H1 (cell line): ENCODE results near the gene PTPRG. TPM values are rescaled to one million over a fixed set of nuclear protein-coding genes. Genes with fewer than 3 reads are reported as not detected.

Experiments used
- CTCF ChIA-PET: fragments of 300-600 bp; sonication (Branson Sonifier 250); formaldehyde crosslinking; loops from one replicate; lab custom pipeline; 2021; ENCODE audit not compliant: partially characterized antibody; lab: Charles Lee
- POLR2A ChIA-PET: fragments of 300-600 bp; sonication (Branson Sonifier 250); formaldehyde crosslinking; loops from one replicate; lab custom pipeline; 2021; ENCODE audit warnings: inconsistent platforms; ENCODE audit not compliant: partially characterized antibody; lab: Charles Lee
- DNase-seq, 2 experiments: peaks; one replicate each; pipeline versions ENCODE4 v3.0.0 to v3.0.0-alpha.2; 2010 to 2022; ENCODE audit warnings: low spot score in 2 of 2, low read depth in 1 of 2, mixed read lengths in 1 of 2
- FAIRE-seq: peaks from 2 replicates; lab custom pipeline; 2011; peaks lifted over from hg19 to GRCh38; lab: Jason Lieb, UNC
- H2AFZ ChIP-seq: 2 replicates; pipeline ENCODE4 v1.8.1; 2012; ENCODE audit warnings: low read length, inconsistent platforms
- H2AK5ac ChIP-seq: 2 replicates; pipeline ENCODE4 v1.6.1; 2013; ENCODE audit warnings: low read depth, low read length
- H2BK120ac ChIP-seq: replicated peaks from 2 replicates; pipeline ENCODE3; 2013; ENCODE audit warnings: low read depth, low read length, inconsistent platforms
- H2BK12ac ChIP-seq: 2 replicates; pipeline ENCODE4 v1.6.1; 2013; ENCODE audit warnings: low read depth, low read length
- H2BK15ac ChIP-seq: 2 replicates; pipeline ENCODE4 v1.6.1; 2013; ENCODE audit warnings: low read length
- H2BK20ac ChIP-seq: 2 replicates; pipeline ENCODE4 v1.6.1; 2013; ENCODE audit warnings: low read length
- H2BK5ac ChIP-seq: 2 replicates; pipeline ENCODE4 v1.6.1; 2013; ENCODE audit warnings: low read depth, low read length
- H3K14ac ChIP-seq: 2 replicates; pipeline ENCODE4 v1.6.1; 2013; ENCODE audit warnings: inconsistent platforms; ENCODE audit not compliant: insufficient read length
- H3K18ac ChIP-seq: 2 replicates; pipeline ENCODE4 v1.6.1; 2013; ENCODE audit warnings: low read length; ENCODE audit errors: extremely low read depth
- H3K23ac ChIP-seq: 2 replicates; pipeline ENCODE4 v1.6.1; 2013; ENCODE audit warnings: inconsistent platforms; ENCODE audit not compliant: insufficient read length
- H3K23me2 ChIP-seq: 2 replicates; pipeline ENCODE4 v1.6.1; 2013; ENCODE audit warnings: low read depth, low read length
- H3K27ac ChIP-seq: 2 replicates; pipeline ENCODE4 v1.6.1; 2011; ENCODE audit warnings: low read depth, low read length, inconsistent platforms
- H3K27me3 ChIP-seq, 4 experiments: replicated peaks in 1 of 4; 1 replicate in 1 of 4; 2 replicates in 3 of 4; pipeline versions ENCODE4 v1.6.1 to v1.8.1; 2011 to 2013; ENCODE audit warnings: low read length in 3 of 4, mild to moderate bottlenecking in 3 of 4, inconsistent platforms in 2 of 4, mixed read lengths in 2 of 4, moderate library complexity in 1 of 4; ENCODE audit not compliant: control insufficient read depth in 3 of 4, insufficient read depth in 3 of 4; ENCODE audit errors: extremely low read depth in 1 of 4
- H3K36me3 ChIP-seq, 4 experiments: 2 replicates each; pipeline versions ENCODE4 v1.6.1 to v1.8.1; 2011 to 2013; ENCODE audit warnings: mild to moderate bottlenecking in 4 of 4, low read length in 3 of 4, moderate library complexity in 2 of 4, control low read depth in 1 of 4, inconsistent platforms in 1 of 4; ENCODE audit not compliant: insufficient read depth in 4 of 4, control insufficient read depth in 2 of 4
- H3K4ac ChIP-seq: replicated peaks from 2 replicates; pipeline ENCODE3; 2013; ENCODE audit warnings: low read length, low read depth, mixed read lengths, inconsistent platforms; ENCODE audit not compliant: insufficient read length
- H3K4me1 ChIP-seq, 4 experiments: replicated peaks in 1 of 4; 1 replicate in 1 of 4; 2 replicates in 3 of 4; pipeline versions ENCODE4 v1.6.1 to v1.8.1; 2011 to 2013; ENCODE audit warnings: low read length in 3 of 4, inconsistent platforms in 2 of 4, mixed read lengths in 1 of 4; ENCODE audit not compliant: insufficient read depth in 4 of 4, control insufficient read depth in 3 of 4
- H3K4me2 ChIP-seq, 2 experiments: 2 replicates each; pipeline versions ENCODE4 v1.6.1 to v1.8.1; 2011 to 2013; ENCODE audit warnings: low read depth in 2 of 2, low read length in 2 of 2, control low read depth in 1 of 2, inconsistent platforms in 1 of 2, mild to moderate bottlenecking in 1 of 2; ENCODE audit not compliant: insufficient read depth in 1 of 2
- H3K4me3 ChIP-seq, 4 experiments: fragments of 200-600, 300-600 bp in 1 of 4; sonication (generic), shearing (Covaris generic), sonication (Bioruptor Twin) in 1 of 4; 2 replicates each; pipeline versions ENCODE4 v1.5.1 to v1.8.1; 2011 to 2016; ENCODE audit warnings: low read length in 4 of 4, low read depth in 3 of 4, control low read depth in 2 of 4, inconsistent platforms in 2 of 4, mild to moderate bottlenecking in 2 of 4, mixed read lengths in 1 of 4, moderate library complexity in 1 of 4; ENCODE audit not compliant: insufficient read depth in 2 of 4; ENCODE audit errors: extremely low read depth in 1 of 4
- H3K56ac ChIP-seq: replicated peaks from 2 replicates; pipeline ENCODE3; 2013; ENCODE audit warnings: low read depth, mild to moderate bottlenecking, mixed read lengths, low read length, inconsistent platforms; ENCODE audit not compliant: insufficient read length
- H3K79me1 ChIP-seq: 2 replicates; pipeline ENCODE4 v1.6.1; 2013; ENCODE audit warnings: low read depth, low read length, control low read depth
- H3K79me2 ChIP-seq, 2 experiments: 2 replicates each; pipeline versions ENCODE4 v1.6.1 to v1.8.1; 2012 to 2013; ENCODE audit warnings: low read length in 2 of 2, mild to moderate bottlenecking in 2 of 2, inconsistent platforms in 1 of 2; ENCODE audit not compliant: insufficient read depth in 2 of 2, control insufficient read depth in 1 of 2
- H3K9ac ChIP-seq, 4 experiments: replicated peaks in 1 of 4; 1 replicate in 1 of 4; 2 replicates in 3 of 4; pipeline versions ENCODE4 v1.6.1 to v1.8.1; 2011 to 2013; ENCODE audit warnings: low read depth in 3 of 4, low read length in 3 of 4, control low read depth in 2 of 4, mild to moderate bottlenecking in 2 of 4, moderate library complexity in 2 of 4, inconsistent platforms in 1 of 4; ENCODE audit errors: extremely low read depth in 1 of 4
- H3K9me3 ChIP-seq, 2 experiments: 2 replicates each; pipeline versions ENCODE4 v1.6.1 to v1.8.1; 2012 to 2013; ENCODE audit warnings: mild to moderate bottlenecking in 2 of 2, moderate library complexity in 2 of 2, control low read depth in 1 of 2, inconsistent platforms in 1 of 2, low read depth in 1 of 2, low read length in 1 of 2, mixed read lengths in 1 of 2; ENCODE audit not compliant: insufficient read depth in 2 of 2
- H4K20me1 ChIP-seq, 2 experiments: replicated peaks in 1 of 2; 2 replicates each; pipeline versions ENCODE3 to v1.8.1; 2011 to 2013; ENCODE audit warnings: inconsistent platforms in 2 of 2, low read length in 2 of 2, mild to moderate bottlenecking in 1 of 2; ENCODE audit not compliant: insufficient read depth in 2 of 2, control insufficient read depth in 1 of 2
- H4K5ac ChIP-seq: 2 replicates; pipeline ENCODE4 v1.6.1; 2013; ENCODE audit warnings: low read length, low read depth, mixed read lengths, inconsistent platforms; ENCODE audit not compliant: insufficient read length
- H4K8ac ChIP-seq: 2 replicates; pipeline ENCODE4 v1.8.0; 2013; ENCODE audit warnings: mild to moderate bottlenecking, moderate library complexity, low read length, inconsistent platforms; ENCODE audit not compliant: insufficient read depth; ENCODE audit errors: extremely low read depth
- H4K91ac ChIP-seq: replicated peaks from 2 replicates; pipeline ENCODE3; 2013; ENCODE audit warnings: low read length, mixed read lengths, inconsistent platforms; ENCODE audit not compliant: insufficient read length
- CEBPB ChIP-seq: IDR thresholded peaks from 2 replicates; pipeline ENCODE4 v1.6.1; 2012; ENCODE audit warnings: low read depth, low read length
- POLR2AphosphoS5 ChIP-seq: IDR thresholded peaks from 2 replicates; pipeline ENCODE4 v1.6.1; 2011; ENCODE audit warnings: low read depth, low read length
- RFX5 ChIP-seq: IDR thresholded peaks from 2 replicates; pipeline ENCODE4 v1.6.1; 2011; ENCODE audit warnings: low read depth, low read length, improper control_type of control experiment, borderline replicate concordance
- RNF2 ChIP-seq: fragments of 200-900, 300-1000 bp; sonication (generic); IDR thresholded peaks from 2 replicates; pipeline ENCODE4 v1.7.1; 2016; ENCODE audit warnings: borderline replicate concordance, low read depth, mild to moderate bottlenecking, antibody characterized with exemption, low read length; ENCODE audit not compliant: poor library complexity, severe bottlenecking; ENCODE audit errors: missing control alignments
- SIRT6 ChIP-seq: IDR thresholded peaks from one replicate; pipeline ENCODE4 v1.7.1; 2012; ENCODE audit warnings: low read length, inconsistent platforms
- TEAD4 ChIP-seq: IDR thresholded peaks from 2 replicates; pipeline ENCODE4 v1.6.1; 2012; ENCODE audit warnings: low read depth, low read length, inconsistent platforms, mixed read lengths
- WGBS, 2 experiments: shearing (Covaris generic) in 1 of 2; methylation state at CpG; one replicate each; pipeline versions ENCODE4 v1.1.6 to v1.1.7; 2013 to 2015; ENCODE audit warnings: low lambda C conversion rate in 2 of 2, mixed read lengths in 2 of 2, inconsistent platforms in 1 of 2, low coverage in 1 of 2, missing lambda C conversion rate in 1 of 2; ENCODE audit not compliant: insufficient replicate concordance in 2 of 2, insufficient coverage in 1 of 2, insufficient read length in 1 of 2; ENCODE audit errors: extremely low coverage in 1 of 2, missing lambda C conversion rate in 1 of 2; 5-methylcytosine and 5-hydroxymethylcytosine counted together
- polyA plus RNA-seq, 7 experiments: library from polyadenylated mRNA; depleted of rRNA in 3 of 7; stranded (reverse) in 5 of 7; unstranded in 2 of 7; fragments of >200 nt in 5 of 7; fragments of 200-250 nt in 2 of 7; gene quantifications; 1 replicate in 5 of 7; 2 replicates in 1 of 7; 4 replicates in 1 of 7; pipeline versions ENCODE4 v1.2.1 to v1.2.3, GENCODE V29; 2011 to 2013; ENCODE audit warnings: missing spikeins in 2 of 7, mixed read lengths in 2 of 7
- total RNA-seq: library from RNA; stranded (reverse); fragmentation: NEBNext Ultra II Directional; extraction: Animal tissue kit (Norgen Biotek cat#: 25700); gene quantifications from 2 replicates; pipeline ENCODE4 v1.2.1, GENCODE V29; 2021

Gene PTPRG
- total and polyA plus RNA-seq, 2 of the 8 experiments (the other 6 are each of a cell fraction or from before 2014, with no cell fraction given) = 23.3 to 96.2 TPM

DNA sequence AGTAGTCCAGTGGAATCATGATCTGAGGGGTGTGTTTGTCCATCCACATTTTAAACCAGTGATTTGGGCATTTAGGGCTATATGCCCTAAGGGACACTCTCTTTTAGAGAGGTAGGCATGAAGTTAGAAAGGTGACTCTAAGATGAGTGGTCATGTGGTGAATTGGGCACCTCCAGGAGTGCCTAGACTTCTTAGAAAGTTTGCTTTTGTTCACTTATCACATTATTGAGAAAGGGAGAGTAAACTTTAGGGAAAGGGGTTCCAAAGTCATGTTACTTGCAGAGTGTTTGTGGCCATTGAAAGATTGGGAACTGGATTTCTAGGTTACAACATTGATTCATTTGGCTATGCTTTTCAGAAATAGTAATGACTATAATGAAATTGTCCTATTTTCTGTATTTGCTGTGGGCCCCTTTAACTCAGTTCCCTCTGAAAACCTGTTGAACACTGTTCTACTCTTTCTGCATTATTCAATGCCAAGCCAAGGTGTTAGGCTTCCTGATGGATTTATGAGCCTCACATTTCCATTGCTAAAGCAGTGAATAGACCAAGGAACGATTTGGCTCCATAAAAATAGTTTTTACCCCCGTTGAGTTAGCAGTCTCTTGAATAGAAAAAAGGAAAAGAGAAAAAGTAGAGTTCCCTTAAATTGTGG lies 169.3 kb downstream of the PTPRG start:
- H3K23me2 ChIP-seq = no peaks in the 10 kb centered on the region
- H3K79me2 ChIP-seq = peaks cover 0 to 94% of the 10 kb centered on the region in 2 experiments; a peak in 2 of 4 replicates
- no peak overlapping the region; a peak in 1 of 7 replicates for H3K9ac ChIP-seq
- peaks cover 2 to 4% of the 10 kb centered on the region in 2 experiments for H4K20me1 ChIP-seq
- H4K8ac ChIP-seq = no peak overlapping the region
- no peak for TF ChIP-seq SIRT6
- no peak for TF ChIP-seq RFX5
- TF ChIP-seq TEAD4 = no peak
- TF ChIP-seq RNF2 = no peak
- no peak for TF ChIP-seq POLR2AphosphoS5
- no peak for TF ChIP-seq CEBPB
- H3K14ac ChIP-seq = no peak overlapping the region
- H2BK12ac ChIP-seq = no peak overlapping the region
- H2BK20ac ChIP-seq = no peak overlapping the region
- H3K56ac ChIP-seq = no peak overlapping the region
- no peak overlapping the region for H4K5ac ChIP-seq
- H3K4ac ChIP-seq = no peak overlapping the region
- DNase-seq (no peak), FAIRE-seq (no peak)
- H3K27me3 ChIP-seq = no peaks in the 10 kb centered on the region
- H3K36me3 ChIP-seq = no peaks in the 10 kb centered on the region
- H2BK15ac ChIP-seq = no peak overlapping the region
- H4K91ac ChIP-seq = no peak overlapping the region
- H2BK120ac ChIP-seq = no peak overlapping the region
- H3K27ac ChIP-seq = no peak overlapping the region
- H3K18ac ChIP-seq = no peak overlapping the region
- no peak overlapping the region for H3K4me3 ChIP-seq
- no peak overlapping the region for H3K4me2 ChIP-seq
- POLR2A ChIA-PET = interaction anchor here (1.8 kb wide), 1 partner anchor 10 kb away, joined by 3 read pairs; no protein-coding TSS in a partner anchor
- no peaks in the 10 kb centered on the region for H3K9me3 ChIP-seq
- no peak overlapping the region for H2BK5ac ChIP-seq
- no peak overlapping the region for H3K23ac ChIP-seq
- 78% methylated on average over 2 of the region's 2 CpGs; no CpG with 5 or more reads in 1 of the 2 experiments for WGBS, 2 experiments
- H3K79me1 ChIP-seq = peaks cover 6% of the 10 kb centered on the region; the same call in 1 of the 2 replicates
- no peak overlapping the region for H2AFZ ChIP-seq
- no peak overlapping the region for H2AK5ac ChIP-seq
- H3K4me1 ChIP-seq = peaks cover 0 to 25% (median 15%) of the 10 kb centered on the region in 4 experiments; a peak in 5 of 7 replicates
- CTCF ChIA-PET = no interaction called here
